GM21723 (cell line): ENCODE data around the gene ADAMTSL3.
A peak's percentile ranks its signal among the peaks of the same experiment; 100 is the strongest.
"Not testable (repeated sequence)": the region's sequence is repeated elsewhere in the genome, so short reads cannot be mapped to it uniquely, and the experiment has no call there.

Experiments used
- ATAC-seq: cut with Tn5 transposase; IDR thresholded peaks from one replicate; pipeline ENCODE4 v1.9.1; 2021; ENCODE audit warnings: mild to moderate bottlenecking, moderate library complexity; ENCODE audit not compliant: unreplicated experiment

Gene ADAMTSL3

DNA sequence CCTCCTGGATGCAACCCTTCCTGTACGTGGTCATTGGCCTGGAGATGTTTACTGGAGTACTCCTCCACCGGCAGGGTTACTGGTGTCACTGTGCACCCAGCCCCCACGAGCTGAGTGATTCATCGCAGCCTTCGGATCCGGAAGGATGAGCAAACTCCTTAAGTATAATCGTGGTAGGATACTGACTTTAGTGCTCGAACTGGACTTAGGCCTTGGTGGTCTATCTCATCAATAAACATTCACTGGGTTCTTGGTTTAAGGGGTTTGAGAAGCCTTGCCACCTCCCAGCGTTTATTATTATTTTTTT lies 426.8 kb downstream of the ADAMTSL3 start:
- ATAC-seq = peak; percentile 20

- ATAC-seq = no peak
Observed at GRCh38 chr15:84081391-84082168, 427.7 kb downstream of the ADAMTSL3 start.

GRCh38 chr15:84082739-84083138 lies 428.8 kb downstream of the ADAMTSL3 start:
- no peak for ATAC-seq

DNA sequence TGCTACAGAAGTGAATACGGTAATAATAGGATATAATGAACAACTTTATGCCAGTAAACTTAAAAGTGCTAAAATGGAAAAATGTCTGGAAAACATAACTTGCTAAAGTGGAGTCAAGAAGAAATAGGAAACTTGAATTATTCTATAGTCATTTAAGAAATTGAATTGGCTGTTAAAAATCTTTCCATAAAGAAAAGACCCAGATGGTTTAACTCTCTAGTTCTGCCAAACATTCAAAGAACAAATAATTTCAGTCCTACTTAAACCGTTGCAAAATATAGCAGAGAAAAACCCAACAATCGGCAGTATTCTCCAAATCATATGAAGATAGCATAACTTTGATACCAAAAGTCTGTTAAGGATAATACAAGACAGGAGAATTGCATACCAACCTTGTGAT lies 432.1 kb downstream of the ADAMTSL3 start:
- ATAC-seq = not testable (repeated sequence)
